Right atrium auricular region (tissue), 2 donors: Measurements from ENCODE around the gene MAGI2. TPM values are rescaled to one million over a fixed set of nuclear protein-coding genes. Genes with fewer than 3 reads are reported as not detected.

Experiments used
- DNase-seq: peaks from one replicate; pipeline ENCODE4 v3.0.0-alpha.2; 2019; ENCODE audit warnings: low spot score
- H3K27ac ChIP-seq, 2 donors: fragments of 200-600 bp; sonication (generic); 1 replicate in 1 of 2; 2 replicates in 1 of 2; pipeline ENCODE4 v1.5.1; 2016 to 2019
- H3K27me3 ChIP-seq, 2 donors: fragments of 200-600 bp; sonication (generic); one replicate each; pipeline versions ENCODE4 v1.5.1 to v1.6.0; 2017 to 2019
- H3K36me3 ChIP-seq: fragments of 200-600 bp; sonication (generic); one replicate; pipeline ENCODE4 v1.5.1; 2016
- H3K4me1 ChIP-seq, 2 donors: fragments of 200-600 bp; sonication (generic); one replicate each; pipeline versions ENCODE4 v1.5.1 to v1.6.0; 2017 to 2019
- H3K4me3 ChIP-seq, 2 donors: fragments of 200-600 bp; sonication (generic); 1 replicate in 1 of 2; 2 replicates in 1 of 2; pipeline ENCODE4 v1.5.1; 2017 to 2019; ENCODE audit warnings: mild to moderate bottlenecking in 1 of 2, moderate library complexity in 1 of 2
- H3K9me3 ChIP-seq, 2 donors: fragments of 200-600 bp; sonication (generic); one replicate each; pipeline ENCODE4 v1.5.1; 2019
- CTCF ChIP-seq, 2 donors: fragments of 200-600 bp; sonication (generic); IDR thresholded peaks; one replicate each; pipeline ENCODE4 v1.5.1; 2019; ENCODE audit warnings: antibody characterized with exemption in 2 of 2
- total RNA-seq, 2 donors: library from RNA; depleted of rRNA; stranded (reverse); fragments of >200 nt; gene quantifications; one replicate each; pipeline ENCODE4 v1.1.0, GENCODE V29; 2016

The MAGI2 gene
- total RNA-seq, 2 donors from 2014 or later: 5.9 to 6.0 TPM

GRCh38 chr7:79165225-79165624, 288.2 kb downstream of the MAGI2 start:
- peaks cover 0 to 6% of the 10 kb centered on the region in 2 donors for H3K4me1 ChIP-seq
- no peak overlapping the region for H3K4me3 ChIP-seq
- H3K9me3 ChIP-seq: no peaks in the 10 kb centered on the region
- no peak for DNase-seq
- TF ChIP-seq CTCF (IDR thresholded peaks at IDR 0.05): no peak
- no peak overlapping the region for H3K27ac ChIP-seq
- H3K36me3 ChIP-seq: no peaks in the 10 kb centered on the region
- no peaks in the 10 kb centered on the region for H3K27me3 ChIP-seq

- H3K9me3 ChIP-seq: no peaks in the 10 kb centered on the region
- peaks cover 0 to 6% of the 10 kb centered on the region in 2 donors for H3K4me1 ChIP-seq
- TF ChIP-seq CTCF (IDR thresholded peaks at IDR 0.05): no peak
- H3K27me3 ChIP-seq: no peaks in the 10 kb centered on the region
- no peak for DNase-seq
- H3K4me3 ChIP-seq: no peak overlapping the region
- no peak overlapping the region for H3K27ac ChIP-seq
- no peaks in the 10 kb centered on the region for H3K36me3 ChIP-seq
Measured at GRCh38 chr7:79159040-79159664, 294.3 kb downstream of the MAGI2 start.

GRCh38 chr7:79157281-79157680, 296.2 kb downstream of the MAGI2 start:
- Histone ChIP-seq H3K27ac (no peak overlapping the region), H3K4me3 (no peak overlapping the region), H3K36me3 (no peaks in the 10 kb centered on the region), H3K9me3 (no peaks in the 10 kb centered on the region), H3K27me3 (no peaks in the 10 kb centered on the region), H3K4me1 (peaks cover 0 to 6% of the 10 kb centered on the region in 2 donors)
- no peak for TF ChIP-seq CTCF (IDR thresholded peaks at IDR 0.05)
- DNase-seq: no peak

- no peaks in the 10 kb centered on the region for H3K36me3 ChIP-seq
- no peaks in the 10 kb centered on the region for H3K27me3 ChIP-seq
- H3K4me3 ChIP-seq: no peak overlapping the region
- DNase-seq: no peak
- H3K27ac ChIP-seq: no peak overlapping the region
- H3K9me3 ChIP-seq: no peaks in the 10 kb centered on the region
- H3K4me1 ChIP-seq: peaks cover 0 to 5% of the 10 kb centered on the region in 2 donors
- TF ChIP-seq CTCF (IDR thresholded peaks at IDR 0.05): no peak
Measured at GRCh38 chr7:79149831-79150230, 303.6 kb downstream of the MAGI2 start.

- Histone ChIP-seq H3K9me3 (no peaks in the 10 kb centered on the region), H3K36me3 (no peaks in the 10 kb centered on the region), H3K4me3 (no peak overlapping the region), H3K27me3 (no peaks in the 10 kb centered on the region), H3K27ac (no peak overlapping the region), H3K4me1 (peaks cover 0 to 5% of the 10 kb centered on the region in 2 donors)
- DNase-seq: no peak
- TF ChIP-seq CTCF (IDR thresholded peaks at IDR 0.05): no peak
Measured at GRCh38 chr7:79142706-79143105, 310.8 kb downstream of the MAGI2 start.

GRCh38 chr7:79141252-79141651, 312.2 kb downstream of the MAGI2 start:
- no peak for TF ChIP-seq CTCF (IDR thresholded peaks at IDR 0.05)
- no peak for DNase-seq
- no peaks in the 10 kb centered on the region for H3K9me3 ChIP-seq
- H3K36me3 ChIP-seq: no peaks in the 10 kb centered on the region
- H3K27me3 ChIP-seq: no peaks in the 10 kb centered on the region
- H3K4me1 ChIP-seq: peaks cover 0 to 5% of the 10 kb centered on the region in 2 donors
- H3K27ac ChIP-seq: no peak overlapping the region
- no peak overlapping the region for H3K4me3 ChIP-seq
